COLO668 (cell line): Measurements from ENCODE around the gene LRBA.

Experiments used
- DNase-seq: peaks from one replicate; lab custom pipeline; 2025; ENCODE audit not compliant: unreplicated experiment; lab: John Stamatoyannopoulos, UW

Gene LRBA

GRCh38 chr4:150342945-150343344, 672.1 kb downstream of the LRBA start:
- no peak for DNase-seq

GRCh38 chr4:150337734-150338133, 677.4 kb downstream of the LRBA start:
- DNase-seq, result no peak

- no peak for DNase-seq
Observed at GRCh38 chr4:150336676-150337412, 678.2 kb downstream of the LRBA start.

- no peak for DNase-seq
Observed at GRCh38 chr4:150332961-150333360, 682.1 kb downstream of the LRBA start.

GRCh38 chr4:150332086-150332485, 683.0 kb downstream of the LRBA start:
- DNase-seq, result no peak

GRCh38 chr4:150329373-150329772, 685.7 kb downstream of the LRBA start:
- no peak for DNase-seq

- DNase-seq, result no peak
Observed at GRCh38 chr4:150328496-150328895, 686.6 kb downstream of the LRBA start.

- no peak for DNase-seq
Observed at GRCh38 chr4:150327262-150327780, 687.8 kb downstream of the LRBA start.

- DNase-seq, result no peak
Observed at GRCh38 chr4:150325872-150326271, 689.2 kb downstream of the LRBA start.

- no peak for DNase-seq
Observed at GRCh38 chr4:150323406-150324325, 691.4 kb downstream of the LRBA start.

GRCh38 chr4:150322646-150323045, 692.4 kb downstream of the LRBA start:
- DNase-seq, result no peak

GRCh38 chr4:150321113-150321512, 694.0 kb downstream of the LRBA start:
- DNase-seq, result no peak

GRCh38 chr4:150318971-150319370, 696.1 kb downstream of the LRBA start:
- no peak for DNase-seq

- DNase-seq, result no peak
Observed at GRCh38 chr4:150318527-150318926, 696.6 kb downstream of the LRBA start.

GRCh38 chr4:150316332-150317205, 698.5 kb downstream of the LRBA start:
- no peak for DNase-seq

GRCh38 chr4:150315691-150316090, 699.4 kb downstream of the LRBA start:
- no peak for DNase-seq

GRCh38 chr4:150315175-150315574, 699.9 kb downstream of the LRBA start:
- no peak for DNase-seq

GRCh38 chr4:150314031-150314430, 701.1 kb downstream of the LRBA start:
- no peak for DNase-seq

GRCh38 chr4:150310159-150310895, 704.8 kb downstream of the LRBA start:
- no peak for DNase-seq

GRCh38 chr4:150308824-150309472, 706.1 kb downstream of the LRBA start:
- no peak for DNase-seq
